M059J (cell line): ENCODE results near the gene DYSF. TPM values are rescaled to one million over a fixed set of nuclear protein-coding genes. Genes with fewer than 3 reads are reported as not detected.

ENCODE experiments used
- DNase-seq: peaks from one replicate; pipeline ENCODE4 v3.0.0-alpha.2; 2012; ENCODE audit warnings: low read depth
- total RNA-seq: library from RNA; depleted of rRNA; stranded (reverse); fragments of >200 nt; shearing (Covaris generic); gene quantifications from 2 replicates; pipeline ENCODE4 v1.2.3, GENCODE V29; 2014

DYSF gene
- total RNA-seq, 1 experiment from 2014 or later, result 0.81 TPM

- DNase-seq, result no peak
These were observed 238.5 kb downstream of the DYSF start for GRCh38 chr2:71691747-71692441.

- DNase-seq, result no peak
These were observed 239.4 kb downstream of the DYSF start for GRCh38 chr2:71692621-71693277.

- no peak for DNase-seq
These were observed 240.2 kb downstream of the DYSF start for GRCh38 chr2:71693286-71694270.

- no peak for DNase-seq
These were observed 241.3 kb downstream of the DYSF start for GRCh38 chr2:71694501-71695234.

GRCh38 chr2:71695235-71696120 lies 242.1 kb downstream of the DYSF start:
- DNase-seq, result no peak

- DNase-seq, result no peak
These were observed 243.0 kb downstream of the DYSF start for GRCh38 chr2:71696381-71696780.

GRCh38 chr2:71697106-71698004 lies 244.0 kb downstream of the DYSF start:
- DNase-seq, result peak; percentile 36

- DNase-seq, result no peak
These were observed 246.1 kb downstream of the DYSF start for GRCh38 chr2:71699428-71699827.

GRCh38 chr2:71700041-71700657 lies 246.8 kb downstream of the DYSF start:
- DNase-seq, result no peak

- no peak for DNase-seq
These were observed 247.5 kb downstream of the DYSF start for GRCh38 chr2:71700658-71701397.

GRCh38 chr2:71702071-71702970 lies 249.0 kb downstream of the DYSF start:
- no peak for DNase-seq

GRCh38 chr2:71702971-71703898 lies 249.9 kb downstream of the DYSF start:
- DNase-seq, result no peak

- no peak for DNase-seq
These were observed 250.8 kb downstream of the DYSF start for GRCh38 chr2:71704131-71704561.

GRCh38 chr2:71704688-71705087 lies 251.3 kb downstream of the DYSF start:
- no peak for DNase-seq

GRCh38 chr2:71705171-71705960 lies 252.0 kb downstream of the DYSF start:
- no peak for DNase-seq
